GM18870 (cell line): ENCODE measurements around the gene GBE1.
A peak's percentile ranks its signal among the peaks of the same experiment; 100 is the strongest.

Experiments used
- ATAC-seq: cut with Tn5 transposase; IDR thresholded peaks from one replicate; pipeline ENCODE4 v1.9.1; 2021; ENCODE audit warnings: moderate library complexity; ENCODE audit not compliant: unreplicated experiment

GBE1 gene

GRCh38 chr3:81632659-81633058 lies 128.8 kb downstream of the GBE1 start:
- ATAC-seq, result no peak

DNA sequence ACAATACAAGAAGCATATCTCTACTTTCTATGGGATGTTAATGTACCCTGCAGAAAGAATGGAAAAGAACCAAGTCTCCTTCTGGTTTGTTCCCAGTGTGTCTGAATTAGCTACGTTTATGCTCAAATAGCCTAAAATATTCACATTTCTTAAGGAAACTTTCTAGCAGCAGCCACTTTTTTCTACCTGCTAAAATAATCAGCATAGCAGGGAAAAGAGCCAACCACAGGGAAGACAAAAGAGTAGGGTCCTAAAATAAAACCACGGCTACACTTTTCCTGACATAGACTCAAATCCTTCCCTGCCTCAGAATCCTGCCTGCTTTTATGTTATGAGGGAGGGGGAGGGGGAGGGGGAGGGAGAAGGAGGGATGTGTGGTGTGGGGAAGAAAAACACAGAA lies 136.7 kb downstream of the GBE1 start:
- ATAC-seq, result no peak

DNA sequence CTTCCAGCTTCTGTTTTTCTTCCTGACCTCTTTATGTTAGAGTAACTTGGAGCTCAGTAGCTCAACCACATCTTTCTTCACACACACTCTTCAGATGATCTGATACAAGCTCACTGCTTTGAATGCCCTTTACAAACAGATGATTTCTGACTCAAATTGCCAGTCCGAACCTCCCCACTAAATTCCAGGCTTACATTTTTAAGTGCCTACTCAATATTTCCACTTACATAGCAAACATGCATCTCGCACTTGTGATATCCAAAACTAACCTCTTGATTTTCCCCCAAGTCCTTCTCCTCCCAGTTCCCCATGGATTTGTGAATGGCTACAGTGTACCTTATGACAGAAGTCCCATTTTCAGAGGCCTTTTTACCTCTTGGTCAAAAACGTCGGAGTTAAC lies 139.1 kb downstream of the GBE1 start:
- no peak for ATAC-seq

- no peak for ATAC-seq
Observed at GRCh38 chr3:81621277-81621676, 140.2 kb downstream of the GBE1 start.

DNA sequence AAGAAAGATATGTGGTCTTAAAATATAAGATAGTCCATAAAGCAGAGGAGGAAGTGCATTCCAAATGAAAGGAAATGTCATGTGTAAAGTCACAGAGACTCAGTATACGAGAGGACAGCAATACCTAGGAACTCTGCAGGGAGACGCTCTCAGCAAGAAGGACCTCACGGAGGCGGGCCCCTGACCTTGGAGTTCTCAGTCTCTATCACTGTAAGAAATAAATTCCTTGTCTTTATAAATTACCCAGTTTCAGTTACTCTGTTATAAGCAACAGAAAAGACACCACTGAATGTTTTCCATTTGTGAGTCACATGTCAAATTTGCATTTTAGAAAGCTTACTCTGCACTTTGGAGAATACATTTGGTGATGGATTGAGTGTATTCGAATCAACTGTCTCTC lies 140.6 kb downstream of the GBE1 start:
- ATAC-seq, result no peak

DNA sequence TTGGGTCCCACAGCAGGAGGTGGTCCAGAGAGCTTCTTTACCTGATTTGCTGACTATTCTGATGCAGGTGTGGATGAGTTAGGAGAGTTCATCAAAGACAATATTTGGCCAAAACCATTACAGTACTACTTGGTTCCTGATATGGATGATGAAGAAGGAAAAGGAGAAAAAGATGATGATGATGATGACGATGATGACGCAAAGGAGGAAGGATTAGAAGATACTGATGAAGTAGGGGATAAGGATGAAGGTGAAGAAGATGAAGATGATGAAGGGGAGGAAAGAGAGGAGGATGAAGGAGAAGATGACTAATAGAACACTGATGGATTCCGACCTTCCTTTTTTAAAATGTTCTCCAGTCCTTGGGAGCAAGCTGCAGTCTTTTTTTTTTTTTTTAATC lies 148.7 kb downstream of the GBE1 start:
- ATAC-seq, result no peak

DNA sequence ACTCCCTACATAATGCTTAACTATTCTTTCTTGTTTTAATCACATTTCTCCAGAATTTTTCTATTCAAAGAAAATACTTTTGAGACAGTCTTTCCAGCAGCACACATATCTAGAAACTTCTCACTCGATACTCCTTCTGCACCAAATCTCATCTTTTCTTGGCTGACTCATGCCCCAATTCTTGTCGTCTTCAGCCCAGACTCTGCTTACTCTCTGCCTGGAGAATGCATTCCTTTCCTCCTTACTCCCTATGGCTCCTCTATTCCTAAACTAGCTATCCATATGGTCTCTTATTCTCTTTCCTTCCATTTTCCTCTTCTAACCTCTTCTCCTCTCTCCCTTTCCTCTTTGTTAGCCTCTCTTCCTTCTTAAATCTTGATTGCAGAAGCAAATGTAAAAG lies 158.7 kb downstream of the GBE1 start:
- no peak for ATAC-seq

DNA sequence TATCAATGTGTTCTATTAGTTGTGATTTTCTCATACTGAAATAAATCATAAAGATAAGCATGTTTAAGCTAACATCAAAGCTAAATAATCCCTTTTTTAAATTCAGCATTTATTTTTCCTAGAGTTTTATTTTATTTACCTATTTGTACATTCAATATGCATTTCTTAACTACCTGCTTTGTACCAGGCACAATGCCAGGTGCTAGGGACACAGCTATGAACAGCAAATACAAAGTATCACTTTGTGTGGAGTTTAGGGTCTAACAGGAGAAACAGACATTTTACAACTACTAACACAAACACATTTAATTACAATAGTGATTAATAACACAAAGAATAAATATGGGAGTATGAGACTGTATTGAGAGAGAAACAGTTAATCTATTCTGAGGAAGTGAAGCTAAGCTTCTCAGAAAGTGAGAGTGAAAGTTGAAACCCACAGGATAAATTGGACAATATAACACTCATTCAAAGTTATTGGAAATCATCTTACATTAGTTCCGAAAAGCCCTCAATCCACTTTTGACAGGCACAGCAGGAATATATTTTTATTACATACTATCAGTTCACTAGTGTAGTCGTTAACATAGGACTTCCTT lies 159.6 kb downstream of the GBE1 start:
- no peak for ATAC-seq

- no peak for ATAC-seq
Observed at GRCh38 chr3:81592101-81592500, 169.3 kb downstream of the GBE1 start.

DNA sequence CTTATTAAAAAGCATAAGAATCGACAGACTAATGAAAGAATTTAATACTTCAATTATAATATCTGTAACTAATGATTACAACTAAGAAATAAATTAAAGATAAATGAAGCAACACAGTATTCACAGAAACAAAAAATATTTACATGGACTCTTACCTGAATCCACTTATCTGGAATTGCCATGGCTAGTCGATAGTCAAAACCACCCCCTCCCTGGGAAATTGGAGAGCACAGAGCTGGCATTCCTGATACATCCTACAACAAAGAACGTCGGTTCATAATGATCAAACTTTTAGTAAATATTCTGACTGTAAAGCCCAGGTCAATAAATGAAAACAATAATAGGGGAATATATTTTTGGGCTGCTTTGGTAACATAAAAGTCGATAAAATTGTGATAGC lies 175.5 kb downstream of the GBE1 start:
- ATAC-seq, result no peak

- ATAC-seq, result no peak
Observed at GRCh38 chr3:81585056-81585455, 176.4 kb downstream of the GBE1 start.

DNA sequence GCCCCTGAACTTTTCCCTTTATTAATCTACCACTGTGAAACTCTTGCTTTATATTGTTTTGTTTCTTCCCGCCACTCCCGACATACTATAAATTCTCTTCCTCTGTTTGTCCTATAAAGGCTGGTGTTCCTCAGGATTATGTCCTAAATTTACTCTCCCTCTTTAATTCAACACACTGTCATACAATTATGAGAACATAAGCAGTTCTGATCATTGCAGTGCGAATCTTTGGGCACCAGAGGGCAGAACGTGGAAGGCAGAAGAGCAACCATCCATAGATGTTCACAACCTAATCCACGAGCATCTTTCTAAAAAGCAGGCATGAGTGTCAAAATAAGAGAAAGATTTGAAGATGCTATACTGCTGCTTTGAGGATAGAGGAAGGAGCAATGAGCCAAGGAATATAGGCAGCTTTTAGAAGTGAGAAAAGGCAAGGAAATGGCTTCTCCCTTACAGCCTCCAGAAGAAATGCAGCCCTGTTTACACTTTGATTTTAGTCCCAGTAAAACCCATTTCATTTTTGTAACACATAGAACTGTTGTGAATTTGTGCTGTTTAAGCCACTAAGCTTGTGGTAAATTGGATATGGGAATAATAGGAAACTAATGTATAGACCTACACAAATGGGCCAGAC lies 179.4 kb downstream of the GBE1 start:
- ATAC-seq, result no peak

DNA sequence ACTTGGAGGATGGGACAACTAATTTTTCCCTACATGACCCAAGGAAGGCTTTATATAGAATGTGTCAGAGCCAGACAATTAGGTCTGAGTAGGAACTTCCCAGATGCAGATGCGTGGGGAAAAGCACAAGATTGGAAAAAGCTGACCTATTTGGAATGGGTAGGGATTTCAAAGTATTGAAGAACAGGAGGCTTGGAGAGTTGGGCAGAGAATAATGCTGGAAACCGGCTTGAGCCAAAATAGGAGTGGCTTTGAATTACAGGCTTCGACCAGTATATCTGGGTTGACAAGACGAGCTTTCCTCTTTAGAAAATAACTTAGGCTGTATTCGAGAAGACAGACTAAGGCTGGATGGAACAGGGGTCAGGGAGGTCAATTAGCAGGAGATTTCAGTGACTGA lies 181.1 kb downstream of the GBE1 start:
- no peak for ATAC-seq

GRCh38 chr3:81579744-81580143 lies 181.7 kb downstream of the GBE1 start:
- ATAC-seq, result no peak

GRCh38 chr3:81572201-81572756 lies 189.2 kb downstream of the GBE1 start:
- ATAC-seq, result no peak

DNA sequence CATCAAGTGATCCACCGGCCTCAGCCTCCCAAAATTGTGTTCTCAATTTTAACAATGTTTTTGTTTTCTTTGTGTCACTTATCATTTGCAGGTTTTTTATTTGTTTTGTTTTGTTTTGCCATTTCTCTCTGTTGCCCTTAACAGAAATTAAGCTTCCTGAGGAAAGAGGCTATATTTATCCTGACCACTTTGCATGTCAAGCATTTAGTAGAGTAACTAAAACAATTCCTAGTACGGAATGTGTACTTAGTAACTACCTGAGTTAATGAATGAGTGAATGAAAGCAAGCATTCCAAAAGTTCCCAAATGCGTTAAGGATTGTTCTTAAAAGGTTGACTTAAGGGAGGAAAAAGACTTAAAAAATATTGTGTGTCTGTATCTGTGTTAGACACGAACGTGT lies 193.1 kb downstream of the GBE1 start:
- no peak for ATAC-seq

DNA sequence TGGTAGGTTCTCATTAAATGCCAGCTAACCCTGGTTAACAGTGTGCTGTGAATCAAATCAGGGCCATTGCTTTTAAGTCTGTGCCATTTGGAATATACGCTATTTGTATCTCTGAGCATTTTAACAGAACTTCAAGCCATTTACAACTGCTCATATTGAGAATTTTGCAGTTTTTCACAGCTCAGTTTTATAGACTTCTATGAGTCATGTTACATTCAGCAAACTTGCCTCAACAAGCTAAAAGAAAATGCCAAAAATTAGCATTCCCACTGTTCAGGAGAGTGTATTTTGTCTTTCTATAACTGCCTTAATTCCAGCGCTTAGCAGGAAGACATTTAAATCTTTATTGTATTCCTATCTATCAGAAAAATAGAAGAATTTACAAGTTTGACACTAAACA lies 196.4 kb downstream of the GBE1 start:
- no peak for ATAC-seq

- ATAC-seq, result no peak
Observed at GRCh38 chr3:81558106-81558505, 203.3 kb downstream of the GBE1 start.

DNA sequence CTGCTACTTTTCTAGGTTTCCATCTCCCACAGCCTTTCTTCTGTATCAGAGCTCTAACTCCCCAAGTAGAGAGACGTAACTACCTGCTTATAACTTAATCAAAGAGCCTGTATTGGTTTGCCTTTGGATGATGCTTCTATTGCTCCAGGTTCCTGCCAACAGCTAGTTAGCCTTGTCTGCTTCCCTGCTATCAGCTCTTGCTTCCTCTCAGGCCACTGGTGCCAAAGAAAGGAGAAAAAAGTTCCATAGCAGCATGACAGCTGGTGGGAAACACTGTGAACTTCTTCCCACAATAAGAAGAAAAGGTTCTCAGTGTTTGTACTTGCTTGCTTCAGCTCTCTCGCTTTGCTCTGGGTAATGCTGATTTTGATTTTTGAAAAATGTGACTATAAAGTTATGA lies 206.6 kb downstream of the GBE1 start:
- ATAC-seq, result no peak

- ATAC-seq, result peak; percentile 72
Observed at GRCh38 chr3:81554388-81554787, 207.1 kb downstream of the GBE1 start.

DNA sequence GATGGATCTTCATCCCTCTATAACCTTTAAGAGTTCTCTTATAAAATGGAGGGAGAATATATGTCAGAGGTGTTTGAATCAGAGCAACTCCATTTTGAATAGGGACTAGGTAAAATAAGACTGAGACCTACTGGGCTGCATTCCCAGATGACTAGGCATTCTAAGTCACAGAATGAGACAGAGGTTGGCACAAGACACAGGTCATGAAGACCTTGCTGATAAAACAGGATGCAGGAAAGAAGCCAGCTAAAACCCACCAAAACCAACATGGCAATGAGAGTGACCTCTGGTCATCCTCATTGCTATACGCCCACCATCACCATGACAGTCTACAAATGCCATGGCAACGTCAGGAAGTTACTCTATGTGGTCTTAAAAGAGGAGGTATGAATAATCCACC lies 211.0 kb downstream of the GBE1 start:
- ATAC-seq, result no peak

DNA sequence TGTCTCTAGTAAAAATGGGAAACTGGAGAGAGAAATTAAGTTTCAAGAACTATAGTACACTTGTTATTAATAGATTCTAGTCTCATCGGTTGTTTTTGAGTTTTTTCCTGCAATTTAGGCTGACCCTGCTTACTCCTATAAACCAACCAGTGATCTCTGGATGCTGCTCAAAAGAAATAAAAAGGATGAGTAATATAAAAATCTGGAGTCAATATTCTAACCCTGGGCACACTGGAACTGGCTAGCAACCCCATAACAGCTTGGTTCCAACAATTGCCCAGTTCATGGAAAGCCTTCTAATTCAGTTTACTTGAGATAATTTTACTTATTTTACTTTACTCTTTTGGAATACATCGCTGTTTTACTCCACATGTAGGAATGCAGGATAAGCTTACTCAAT lies 211.6 kb downstream of the GBE1 start:
- no peak for ATAC-seq

DNA sequence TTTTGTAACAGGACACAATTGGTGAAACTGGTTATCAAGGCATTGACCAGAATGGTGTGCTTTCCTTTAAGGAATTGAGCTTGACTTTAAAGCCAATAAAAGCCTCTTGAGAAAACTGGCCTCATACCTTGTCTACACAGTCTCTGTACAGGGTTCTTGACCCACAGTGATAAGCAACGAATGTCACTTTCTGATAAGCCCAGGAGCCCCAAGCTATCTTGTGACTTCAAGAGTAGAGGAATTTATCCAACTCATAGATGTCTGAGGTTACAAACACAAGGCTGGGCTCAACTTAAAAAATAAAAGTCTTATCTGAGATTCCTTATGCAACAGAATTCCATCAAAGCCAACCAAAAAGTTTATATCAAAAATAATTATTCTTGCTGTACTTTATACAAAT lies 212.1 kb downstream of the GBE1 start:
- ATAC-seq, result no peak
